ENCODE measurements around the gene CHIA.

CHIA gene

GRCh38 chr1:111280267-111280666 lies 10.4 kb upstream of the CHIA start:
- POLR2A ChIA-PET: no interaction called here
- CTCF ChIA-PET: no interaction called here
- no peak for DNase-seq (ENCODE audit: extremely low spot score)
- TF ChIP-seq NFRKB (IDR thresholded peaks at IDR 0.05) (no peak), LEF1 (IDR thresholded peaks at IDR 0.05; ENCODE audit: borderline replicate concordance) (no peak), CTBP1 (IDR thresholded peaks at IDR 0.05; ENCODE audit: borderline replicate concordance) (no peak)

DNA sequence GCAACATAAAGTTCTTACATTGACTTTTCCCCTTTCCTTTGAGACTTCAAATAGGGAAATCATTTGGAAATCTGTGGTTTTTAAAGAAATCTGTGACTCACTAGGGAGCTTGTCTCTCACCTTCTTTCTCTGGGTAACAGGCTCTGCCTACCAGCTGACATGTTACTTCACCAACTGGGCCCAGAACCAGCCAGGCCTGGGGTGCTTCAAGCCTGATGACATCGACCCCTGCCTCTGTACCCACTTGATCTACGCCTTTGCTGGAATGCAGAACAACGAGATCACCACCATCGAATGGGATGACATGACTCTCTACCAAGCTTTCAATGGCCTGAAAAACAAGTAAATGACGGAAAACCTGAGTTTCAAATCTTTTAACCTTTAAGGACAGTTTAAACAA lies 9.2 kb upstream of the CHIA start:
- DNase-seq (ENCODE audit: extremely low spot score): no peak
- POLR2A ChIA-PET: no interaction called here
- TF ChIP-seq ZNF384 (IDR thresholded peaks at IDR 0.05) (no peak), ARNT (IDR thresholded peaks at IDR 0.05) (no peak), L3MBTL2 (conservative IDR thresholded peaks at IDR 0.05) (no peak), HDGF (IDR thresholded peaks at IDR 0.05; ENCODE audit: borderline replicate concordance) (no peak), ELF4 (IDR thresholded peaks at IDR 0.05) (no peak), BHLHE40 (IDR thresholded peaks at IDR 0.05; ENCODE audit: borderline replicate concordance) (no peak), PKNOX1 (IDR thresholded peaks at IDR 0.05) (no peak), FOXK2 (IDR thresholded peaks at IDR 0.05) (no peak), FOXA1 (IDR thresholded peaks at IDR 0.05) (no peak), TARDBP (IDR thresholded peaks at IDR 0.05) (no peak), LEF1 (IDR thresholded peaks at IDR 0.05; ENCODE audit: borderline replicate concordance) (no peak)
- CTCF ChIA-PET: interaction anchor here (0.7 to 1.1 kb wide), 2 partner anchors 46 to 251 kb away, joined by 4 read pairs; no protein-coding TSS in a partner anchor

GRCh38 chr1:111283838-111284237 lies 6.8 kb upstream of the CHIA start:
- POLR2A ChIA-PET: no interaction called here
- TF ChIP-seq FOXK2 (IDR thresholded peaks at IDR 0.05) (no peak), FOXA1 (IDR thresholded peaks at IDR 0.05) (no peak), TARDBP (IDR thresholded peaks at IDR 0.05) (no peak), BHLHE40 (IDR thresholded peaks at IDR 0.05; ENCODE audit: borderline replicate concordance) (no peak), CTBP1 (IDR thresholded peaks at IDR 0.05; ENCODE audit: borderline replicate concordance) (no peak), FOXM1 (IDR thresholded peaks at IDR 0.05; ENCODE audit: borderline replicate concordance) (no peak), ZNF384 (IDR thresholded peaks at IDR 0.05) (no peak)
- no peak for DNase-seq (ENCODE audit: extremely low spot score)
- CTCF ChIA-PET: no interaction called here

DNA sequence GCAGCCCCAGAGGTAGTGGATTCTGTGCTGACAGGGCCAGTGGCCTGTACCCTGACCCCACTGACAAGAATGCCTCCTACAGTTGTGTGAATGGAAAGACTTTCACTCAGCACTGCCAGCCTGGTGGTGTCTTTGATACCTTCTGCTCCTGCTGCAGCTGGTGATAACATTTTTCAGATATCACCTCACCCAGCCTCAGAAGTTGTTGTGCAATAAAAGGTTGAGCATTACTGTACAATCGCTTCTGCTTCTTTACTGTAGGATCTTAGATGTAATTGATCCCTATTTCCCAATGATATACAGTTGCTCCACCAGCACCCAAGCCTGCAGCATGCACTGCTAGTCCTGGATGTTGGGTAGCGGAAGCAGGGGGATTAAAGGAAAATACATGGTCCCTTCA lies 4.8 kb upstream of the CHIA start:
- TF ChIP-seq FOXK2 (IDR thresholded peaks at IDR 0.05): no peak
- no peak for TF ChIP-seq TARDBP (IDR thresholded peaks at IDR 0.05)
- no peak for TF ChIP-seq L3MBTL2 (conservative IDR thresholded peaks at IDR 0.05)
- no peak for TF ChIP-seq FOXA1 (IDR thresholded peaks at IDR 0.05)
- TF ChIP-seq CTBP1 (IDR thresholded peaks at IDR 0.05; ENCODE audit: borderline replicate concordance): no peak
- no peak for TF ChIP-seq ELF4 (IDR thresholded peaks at IDR 0.05)
- no peak for TF ChIP-seq HDGF (IDR thresholded peaks at IDR 0.05; ENCODE audit: borderline replicate concordance)
- no peak for TF ChIP-seq BHLHE40 (IDR thresholded peaks at IDR 0.05; ENCODE audit: borderline replicate concordance)
- POLR2A ChIA-PET: no interaction called here
- CTCF ChIA-PET: no interaction called here
- DNase-seq (ENCODE audit: extremely low spot score): no peak

DNA sequence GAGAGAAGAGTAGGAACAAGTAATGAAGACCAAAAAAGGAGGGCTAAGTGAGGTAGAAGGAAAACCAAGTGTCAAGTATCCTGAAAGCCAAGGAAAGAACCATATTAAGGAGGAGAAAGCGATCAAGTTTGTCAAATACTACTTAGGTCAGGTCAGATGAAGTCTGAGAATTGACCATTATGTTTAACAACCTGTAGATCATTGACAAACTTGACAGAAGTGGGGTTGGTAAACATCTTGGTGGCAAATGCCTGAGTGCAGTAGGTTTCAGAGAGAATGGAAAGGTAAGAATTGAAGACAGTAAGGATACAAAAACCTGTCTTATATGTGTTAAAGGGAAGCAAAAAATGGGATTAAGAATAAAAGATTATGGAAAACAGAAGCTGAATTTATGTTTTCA lies 3.7 kb upstream of the CHIA start:
- DNase-seq (ENCODE audit: extremely low spot score): no peak
- CTCF ChIA-PET: no interaction called here
- no peak for TF ChIP-seq CTBP1 (IDR thresholded peaks at IDR 0.05; ENCODE audit: borderline replicate concordance)
- TF ChIP-seq TARDBP (IDR thresholded peaks at IDR 0.05): no peak
- TF ChIP-seq ELF4 (IDR thresholded peaks at IDR 0.05): no peak
- no peak for TF ChIP-seq SP1 (IDR thresholded peaks at IDR 0.05)
- no peak for TF ChIP-seq HDGF (IDR thresholded peaks at IDR 0.05; ENCODE audit: borderline replicate concordance)
- no peak for TF ChIP-seq L3MBTL2 (conservative IDR thresholded peaks at IDR 0.05)
- no peak for TF ChIP-seq SUZ12 (IDR thresholded peaks at IDR 0.05)
- TF ChIP-seq ARNT (IDR thresholded peaks at IDR 0.05): no peak
- no peak for TF ChIP-seq FOXA1 (IDR thresholded peaks at IDR 0.05)
- POLR2A ChIA-PET: no interaction called here

DNA sequence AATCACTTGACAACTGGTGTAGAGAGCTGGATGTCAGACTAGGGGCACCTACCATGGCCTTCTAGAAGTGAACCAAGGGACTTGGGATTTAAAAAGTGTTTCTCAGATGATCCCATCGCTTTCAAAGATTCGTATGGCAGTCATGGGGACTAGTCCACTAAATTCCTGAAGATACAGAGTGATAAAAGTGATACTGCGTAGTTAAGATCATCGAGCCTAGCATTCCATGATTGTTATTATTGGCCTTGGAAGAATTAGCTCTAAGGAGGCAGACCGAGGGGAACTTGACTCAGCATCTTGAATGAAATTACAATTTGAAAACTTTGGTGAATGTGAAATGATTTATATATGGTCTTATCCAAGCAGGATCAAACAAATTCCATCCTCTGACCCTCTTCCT lies 1.3 kb upstream of the CHIA start:
- TF ChIP-seq SUZ12 (IDR thresholded peaks at IDR 0.05) (no peak), TARDBP (IDR thresholded peaks at IDR 0.05) (no peak), CTBP1 (IDR thresholded peaks at IDR 0.05; ENCODE audit: borderline replicate concordance) (no peak), L3MBTL2 (conservative IDR thresholded peaks at IDR 0.05) (no peak), FOXK2 (IDR thresholded peaks at IDR 0.05) (no peak), ELF4 (IDR thresholded peaks at IDR 0.05) (no peak), ARNT (IDR thresholded peaks at IDR 0.05) (no peak), LEF1 (IDR thresholded peaks at IDR 0.05; ENCODE audit: borderline replicate concordance) (no peak), SP1 (IDR thresholded peaks at IDR 0.05) (no peak), FOXA1 (IDR thresholded peaks at IDR 0.05) (no peak), ZNF384 (IDR thresholded peaks at IDR 0.05) (no peak), PKNOX1 (IDR thresholded peaks at IDR 0.05) (no peak), BHLHE40 (IDR thresholded peaks at IDR 0.05; ENCODE audit: borderline replicate concordance) (no peak)
- no peak for DNase-seq (ENCODE audit: extremely low spot score)
- CTCF ChIA-PET: no interaction called here
- POLR2A ChIA-PET: no interaction called here

DNA sequence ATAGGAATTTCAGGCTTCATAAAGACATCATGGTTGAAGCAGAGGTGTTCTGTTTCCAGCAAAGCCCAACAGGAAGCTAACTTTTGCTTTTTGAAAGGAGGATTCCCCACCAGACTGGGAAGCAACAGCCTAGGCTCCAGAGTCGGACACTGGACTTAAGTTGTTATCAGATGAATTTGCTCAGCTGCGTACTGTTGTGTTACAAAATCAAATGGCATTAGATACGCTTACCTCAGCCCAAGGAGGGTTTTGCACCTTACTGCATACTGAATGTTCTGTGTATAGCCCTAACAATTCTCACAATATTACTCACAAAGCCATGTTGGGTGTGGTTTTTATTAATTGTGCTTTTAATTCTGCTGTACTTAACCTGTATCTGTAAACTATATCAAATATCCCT lies 547 bp upstream of the CHIA start:
- POLR2A ChIA-PET: no interaction called here
- CTCF ChIA-PET: no interaction called here

More for the DNA sequence above, 547 bp upstream of the CHIA start:
- TF ChIP-seq NFRKB (IDR thresholded peaks at IDR 0.05): no peak
- no peak for TF ChIP-seq FOXM1 (IDR thresholded peaks at IDR 0.05; ENCODE audit: borderline replicate concordance)
- TF ChIP-seq SUZ12 (IDR thresholded peaks at IDR 0.05): no peak
- TF ChIP-seq ZNF384 (IDR thresholded peaks at IDR 0.05): no peak
- TF ChIP-seq BHLHE40 (IDR thresholded peaks at IDR 0.05; ENCODE audit: borderline replicate concordance): no peak
- no peak for TF ChIP-seq SP1 (IDR thresholded peaks at IDR 0.05)
- TF ChIP-seq ELF4 (IDR thresholded peaks at IDR 0.05): no peak
- no peak for TF ChIP-seq TARDBP (IDR thresholded peaks at IDR 0.05)
- no peak for TF ChIP-seq PKNOX1 (IDR thresholded peaks at IDR 0.05)
- TF ChIP-seq HDGF (IDR thresholded peaks at IDR 0.05; ENCODE audit: borderline replicate concordance): no peak
- no peak for TF ChIP-seq CTBP1 (IDR thresholded peaks at IDR 0.05; ENCODE audit: borderline replicate concordance)
- TF ChIP-seq FOXK2 (IDR thresholded peaks at IDR 0.05): no peak
- DNase-seq (ENCODE audit: extremely low spot score): no peak

All from HEK293T (cell line).